ENCODE results near the gene SLC18B1. TPM values are rescaled to one million over a fixed set of nuclear protein-coding genes. Genes with fewer than 3 reads are reported as not detected.
A peak's percentile ranks its signal among the peaks of the same experiment; 100 is the strongest.

Gene SLC18B1
- total RNA-seq, 1 experiment from 2014 or later, result 24.1 TPM

GRCh38 chr6:132832891-132833290 lies 34.5 kb upstream of the SLC18B1 start (continued):
- no peak for TF ChIP-seq AFF4 (CRISPR knock-in tag; IDR thresholded peaks at IDR 0.05; ENCODE audit: borderline replicate concordance)
- TF ChIP-seq MXD4 (CRISPR knock-in tag; IDR thresholded peaks at IDR 0.05; ENCODE audit: borderline replicate concordance), result no peak
- TF ChIP-seq, protein P1, sequence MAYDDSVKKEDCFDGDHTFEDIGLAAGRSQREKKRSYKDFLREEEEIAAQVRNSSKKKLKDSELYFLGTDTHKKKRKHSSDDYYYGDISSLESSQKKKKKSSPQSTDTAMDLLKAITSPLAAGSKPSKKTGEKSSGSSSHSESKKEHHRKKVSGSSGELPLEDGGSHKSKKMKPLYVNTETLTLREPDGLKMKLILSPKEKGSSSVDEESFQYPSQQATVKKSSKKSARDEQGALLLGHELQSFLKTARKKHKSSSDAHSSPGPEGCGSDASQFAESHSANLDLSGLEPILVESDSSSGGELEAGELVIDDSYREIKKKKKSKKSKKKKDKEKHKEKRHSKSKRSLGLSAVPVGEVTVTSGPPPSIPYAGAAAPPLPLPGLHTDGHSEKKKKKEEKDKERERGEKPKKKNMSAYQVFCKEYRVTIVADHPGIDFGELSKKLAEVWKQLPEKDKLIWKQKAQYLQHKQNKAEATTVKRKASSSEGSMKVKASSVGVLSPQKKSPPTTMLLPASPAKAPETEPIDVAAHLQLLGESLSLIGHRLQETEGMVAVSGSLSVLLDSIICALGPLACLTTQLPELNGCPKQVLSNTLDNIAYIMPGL (CRISPR knock-in tag; IDR thresholded peaks at IDR 0.05), result no peak
- TF ChIP-seq HMGA2 (CRISPR knock-in tag; IDR thresholded peaks at IDR 0.05), result no peak
- no peak for TF ChIP-seq NR3C1 (CRISPR knock-in tag; conservative IDR thresholded peaks at IDR 0.05; ENCODE audit: low read depth)
- no peak for TF ChIP-seq JUN (CRISPR knock-in tag; IDR thresholded peaks at IDR 0.05)
- TF ChIP-seq NR2C2 (CRISPR knock-in tag; IDR thresholded peaks at IDR 0.05), result no peak
- TF ChIP-seq, protein P2, sequence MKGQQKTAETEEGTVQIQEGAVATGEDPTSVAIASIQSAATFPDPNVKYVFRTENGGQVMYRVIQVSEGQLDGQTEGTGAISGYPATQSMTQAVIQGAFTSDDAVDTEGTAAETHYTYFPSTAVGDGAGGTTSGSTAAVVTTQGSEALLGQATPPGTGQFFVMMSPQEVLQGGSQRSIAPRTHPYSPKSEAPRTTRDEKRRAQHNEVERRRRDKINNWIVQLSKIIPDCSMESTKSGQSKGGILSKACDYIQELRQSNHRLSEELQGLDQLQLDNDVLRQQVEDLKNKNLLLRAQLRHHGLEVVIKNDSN (CRISPR knock-in tag; IDR thresholded peaks at IDR 0.05), result no peak
- TF ChIP-seq, protein P3, sequence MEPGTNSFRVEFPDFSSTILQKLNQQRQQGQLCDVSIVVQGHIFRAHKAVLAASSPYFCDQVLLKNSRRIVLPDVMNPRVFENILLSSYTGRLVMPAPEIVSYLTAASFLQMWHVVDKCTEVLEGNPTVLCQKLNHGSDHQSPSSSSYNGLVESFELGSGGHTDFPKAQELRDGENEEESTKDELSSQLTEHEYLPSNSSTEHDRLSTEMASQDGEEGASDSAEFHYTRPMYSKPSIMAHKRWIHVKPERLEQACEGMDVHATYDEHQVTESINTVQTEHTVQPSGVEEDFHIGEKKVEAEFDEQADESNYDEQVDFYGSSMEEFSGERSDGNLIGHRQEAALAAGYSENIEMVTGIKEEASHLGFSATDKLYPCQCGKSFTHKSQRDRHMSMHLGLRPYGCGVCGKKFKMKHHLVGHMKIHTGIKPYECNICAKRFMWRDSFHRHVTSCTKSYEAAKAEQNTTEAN (CRISPR knock-in tag; IDR thresholded peaks at IDR 0.05), result no peak
- TF ChIP-seq CBFB (CRISPR knock-in tag; IDR thresholded peaks at IDR 0.05; ENCODE audit: low read depth), result no peak
- TF ChIP-seq ZBTB21 (CRISPR knock-in tag; IDR thresholded peaks at IDR 0.05; ENCODE audit: borderline replicate concordance), result no peak

- H3K4me1 Mint-ChIP-seq, result no peaks in the 10 kb centered on the region
- CTCF ChIA-PET, result interaction anchor here (0.6 to 2.2 kb wide), 23 partner anchors 12 to 1086 kb away, joined by 3 to 56 read pairs (median 3); partner anchors contain the start of gene SLC18B1
- peak; percentile 91 for ATAC-seq
- no peaks in the 10 kb centered on the region for H3K36me3 Mint-ChIP-seq
- POLR2A ChIA-PET, result interaction anchor here (0.6 kb wide), 1 partner anchor 11 kb away, joined by 3 read pairs; no protein-coding TSS in a partner anchor
- H3K27me3 Mint-ChIP-seq (ENCODE audit: low read depth), result no peaks in the 10 kb centered on the region
- no peak overlapping the region for H3K27ac Mint-ChIP-seq
- DNase-seq (ENCODE audit: low spot score), result no peak
- peaks cover 7% of the 10 kb centered on the region for H3K9me3 Mint-ChIP-seq
- H3K4me3 Mint-ChIP-seq, result no peak overlapping the region
- TF ChIP-seq, protein P4, sequence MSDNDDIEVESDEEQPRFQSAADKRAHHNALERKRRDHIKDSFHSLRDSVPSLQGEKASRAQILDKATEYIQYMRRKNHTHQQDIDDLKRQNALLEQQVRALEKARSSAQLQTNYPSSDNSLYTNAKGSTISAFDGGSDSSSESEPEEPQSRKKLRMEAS (CRISPR knock-in tag; IDR thresholded peaks at IDR 0.05), result no peak
- TF ChIP-seq MLX (CRISPR knock-in tag; IDR thresholded peaks at IDR 0.05) (no peak), SOX15 (CRISPR knock-in tag; IDR thresholded peaks at IDR 0.05) (no peak), TP53 (CRISPR knock-in tag; IDR thresholded peaks at IDR 0.05) (no peak), E2F5 (CRISPR knock-in tag; IDR thresholded peaks at IDR 0.05) (no peak), ZNF317 (CRISPR knock-in tag; IDR thresholded peaks at IDR 0.05; ENCODE audit: borderline replicate concordance, low read depth) (no peak), KAT7 (CRISPR knock-in tag; IDR thresholded peaks at IDR 0.05; ENCODE audit: borderline replicate concordance) (no peak), FOXJ3 (CRISPR knock-in tag; IDR thresholded peaks at IDR 0.05; ENCODE audit: borderline replicate concordance) (no peak), ZNF671 (CRISPR knock-in tag; IDR thresholded peaks at IDR 0.05) (no peak)
- TF ChIP-seq, protein P5, sequence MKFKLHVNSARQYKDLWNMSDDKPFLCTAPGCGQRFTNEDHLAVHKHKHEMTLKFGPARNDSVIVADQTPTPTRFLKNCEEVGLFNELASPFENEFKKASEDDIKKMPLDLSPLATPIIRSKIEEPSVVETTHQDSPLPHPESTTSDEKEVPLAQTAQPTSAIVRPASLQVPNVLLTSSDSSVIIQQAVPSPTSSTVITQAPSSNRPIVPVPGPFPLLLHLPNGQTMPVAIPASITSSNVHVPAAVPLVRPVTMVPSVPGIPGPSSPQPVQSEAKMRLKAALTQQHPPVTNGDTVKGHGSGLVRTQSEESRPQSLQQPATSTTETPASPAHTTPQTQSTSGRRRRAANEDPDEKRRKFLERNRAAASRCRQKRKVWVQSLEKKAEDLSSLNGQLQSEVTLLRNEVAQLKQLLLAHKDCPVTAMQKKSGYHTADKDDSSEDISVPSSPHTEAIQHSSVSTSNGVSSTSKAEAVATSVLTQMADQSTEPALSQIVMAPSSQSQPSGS (CRISPR knock-in tag; IDR thresholded peaks at IDR 0.05; ENCODE audit: borderline replicate concordance, low read depth), result no peak
- TF ChIP-seq, protein P6, sequence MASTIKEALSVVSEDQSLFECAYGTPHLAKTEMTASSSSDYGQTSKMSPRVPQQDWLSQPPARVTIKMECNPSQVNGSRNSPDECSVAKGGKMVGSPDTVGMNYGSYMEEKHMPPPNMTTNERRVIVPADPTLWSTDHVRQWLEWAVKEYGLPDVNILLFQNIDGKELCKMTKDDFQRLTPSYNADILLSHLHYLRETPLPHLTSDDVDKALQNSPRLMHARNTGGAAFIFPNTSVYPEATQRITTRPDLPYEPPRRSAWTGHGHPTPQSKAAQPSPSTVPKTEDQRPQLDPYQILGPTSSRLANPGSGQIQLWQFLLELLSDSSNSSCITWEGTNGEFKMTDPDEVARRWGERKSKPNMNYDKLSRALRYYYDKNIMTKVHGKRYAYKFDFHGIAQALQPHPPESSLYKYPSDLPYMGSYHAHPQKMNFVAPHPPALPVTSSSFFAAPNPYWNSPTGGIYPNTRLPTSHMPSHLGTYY (CRISPR knock-in tag; IDR thresholded peaks at IDR 0.05), result no peak
- TF ChIP-seq, protein P7, sequence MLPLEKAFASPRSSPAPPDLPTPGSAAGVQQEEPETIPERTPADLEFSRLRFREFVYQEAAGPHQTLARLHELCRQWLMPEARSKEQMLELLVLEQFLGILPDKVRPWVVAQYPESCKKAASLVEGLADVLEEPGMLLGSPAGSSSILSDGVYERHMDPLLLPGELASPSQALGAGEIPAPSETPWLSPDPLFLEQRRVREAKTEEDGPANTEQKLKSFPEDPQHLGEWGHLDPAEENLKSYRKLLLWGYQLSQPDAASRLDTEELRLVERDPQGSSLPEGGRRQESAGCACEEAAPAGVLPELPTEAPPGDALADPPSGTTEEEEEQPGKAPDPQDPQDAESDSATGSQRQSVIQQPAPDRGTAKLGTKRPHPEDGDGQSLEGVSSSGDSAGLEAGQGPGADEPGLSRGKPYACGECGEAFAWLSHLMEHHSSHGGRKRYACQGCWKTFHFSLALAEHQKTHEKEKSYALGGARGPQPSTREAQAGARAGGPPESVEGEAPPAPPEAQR (CRISPR knock-in tag; IDR thresholded peaks at IDR 0.05), result no peak
Measured at GRCh38 chr6:132830334-132830751, 31.9 kb upstream of the SLC18B1 start.
